Cardiac muscle cell (in vitro differentiated cells and primary cell): ENCODE measurements around the gene VSIG10. TPM values are rescaled to one million over a fixed set of nuclear protein-coding genes. Genes with fewer than 3 reads are reported as not detected.

Experiments
- DNase-seq, 2 donors: peaks; one replicate each; pipeline versions ENCODE4 v3.0.0 to v3.0.0-alpha.2; 2010 to 2017; ENCODE audit warnings: low read depth in 1 of 2, low spot score in 1 of 2
- H3K27ac ChIP-seq: fragments of 200-600 bp; sonication (generic); 2 replicates; pipeline ENCODE4 v1.5.1; 2016
- H3K27me3 ChIP-seq: fragments of 200-600 bp; sonication (generic); 2 replicates; pipeline ENCODE4 v1.6.0; 2016; ENCODE audit warnings: control low read depth
- H3K36me3 ChIP-seq: fragments of 200-600 bp; sonication (generic); 2 replicates; pipeline ENCODE4 v1.5.1; 2016; ENCODE audit warnings: control low read depth
- H3K4me1 ChIP-seq: fragments of 200-600 bp; sonication (generic); 2 replicates; pipeline ENCODE4 v1.8.1; 2017; ENCODE audit warnings: low read depth, mild to moderate bottlenecking, mixed run types
- H3K4me3 ChIP-seq: fragments of 200-600 bp; sonication (generic); 2 replicates; pipeline ENCODE4 v1.5.1; 2016; ENCODE audit warnings: mild to moderate bottlenecking
- H3K9me3 ChIP-seq: fragments of 200-600 bp; sonication (generic); 2 replicates; pipeline ENCODE4 v1.5.1; 2017; ENCODE audit warnings: low read depth, mild to moderate bottlenecking, control low read depth
- polyA plus RNA-seq: library from polyadenylated mRNA; unstranded; fragments of >200 nt; fragmentation: Nextera tagmentation; extraction: Ambion mirVana; gene quantifications from 2 replicates; pipeline ENCODE4 v1.2.1, GENCODE V29; 2016
- total RNA-seq: library from RNA; depleted of rRNA; stranded (reverse); fragments of >200 nt; gene quantifications from 2 replicates; pipeline ENCODE4 v1.2.3, GENCODE V29; 2016
- TF ChIP-seq, protein P1 (sequence below): IDR thresholded peaks from 2 replicates; pipeline ENCODE4 v1.5.1; 2012; ENCODE audit warnings: low read depth, mild to moderate bottlenecking, low read length

Gene VSIG10
- total and polyA plus RNA-seq, 2 experiments from 2014 or later: 7.2 to 10.9 TPM

DNA sequence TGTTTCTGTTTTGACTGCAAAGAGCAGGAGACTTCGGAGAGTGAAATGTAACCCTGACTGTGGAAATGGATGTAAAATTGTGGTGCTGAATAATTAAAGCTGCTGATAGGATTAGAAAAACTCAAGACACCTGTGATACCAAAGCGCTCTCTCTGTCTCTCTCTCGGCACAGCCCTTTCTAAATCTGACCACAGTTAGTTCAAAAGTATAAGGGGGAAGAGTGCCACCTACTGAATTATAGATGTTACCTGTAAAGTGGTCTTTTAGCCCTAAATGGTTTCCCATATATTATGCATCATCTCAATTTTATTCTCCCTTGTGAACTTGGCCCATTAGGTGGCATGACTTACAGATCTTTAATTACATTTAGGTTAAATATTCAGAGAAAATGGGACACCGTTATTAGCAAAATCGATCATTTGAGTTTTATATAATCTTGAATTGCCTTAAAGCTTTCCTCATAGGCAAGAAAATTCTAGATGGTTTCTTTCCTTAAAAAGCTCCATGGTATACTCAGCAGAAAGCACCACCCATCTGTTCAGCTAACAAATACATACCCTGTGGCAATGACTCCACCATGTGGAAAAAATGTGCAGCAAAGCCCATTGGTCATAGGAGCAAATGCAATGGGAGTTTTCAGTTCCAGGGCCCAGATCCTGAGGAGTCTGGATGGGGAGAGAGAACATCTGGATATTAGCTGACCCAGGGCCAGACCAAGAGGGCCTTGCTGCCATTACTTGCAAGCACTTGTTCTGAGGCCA, 69.2 kb downstream of the VSIG10 start:
- H3K36me3 ChIP-seq: peaks cover 55% of the 10 kb centered on the region
- TF ChIP-seq, protein P1, sequence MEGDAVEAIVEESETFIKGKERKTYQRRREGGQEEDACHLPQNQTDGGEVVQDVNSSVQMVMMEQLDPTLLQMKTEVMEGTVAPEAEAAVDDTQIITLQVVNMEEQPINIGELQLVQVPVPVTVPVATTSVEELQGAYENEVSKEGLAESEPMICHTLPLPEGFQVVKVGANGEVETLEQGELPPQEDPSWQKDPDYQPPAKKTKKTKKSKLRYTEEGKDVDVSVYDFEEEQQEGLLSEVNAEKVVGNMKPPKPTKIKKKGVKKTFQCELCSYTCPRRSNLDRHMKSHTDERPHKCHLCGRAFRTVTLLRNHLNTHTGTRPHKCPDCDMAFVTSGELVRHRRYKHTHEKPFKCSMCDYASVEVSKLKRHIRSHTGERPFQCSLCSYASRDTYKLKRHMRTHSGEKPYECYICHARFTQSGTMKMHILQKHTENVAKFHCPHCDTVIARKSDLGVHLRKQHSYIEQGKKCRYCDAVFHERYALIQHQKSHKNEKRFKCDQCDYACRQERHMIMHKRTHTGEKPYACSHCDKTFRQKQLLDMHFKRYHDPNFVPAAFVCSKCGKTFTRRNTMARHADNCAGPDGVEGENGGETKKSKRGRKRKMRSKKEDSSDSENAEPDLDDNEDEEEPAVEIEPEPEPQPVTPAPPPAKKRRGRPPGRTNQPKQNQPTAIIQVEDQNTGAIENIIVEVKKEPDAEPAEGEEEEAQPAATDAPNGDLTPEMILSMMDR: peak; percentile 46
- H3K27ac ChIP-seq: no peak overlapping the region
- H3K4me3 ChIP-seq: no peak overlapping the region
- peak; percentile 44 to 58 for DNase-seq
- no peaks in the 10 kb centered on the region for H3K4me1 ChIP-seq
- H3K27me3 ChIP-seq: no peaks in the 10 kb centered on the region
- no peaks in the 10 kb centered on the region for H3K9me3 ChIP-seq

DNA sequence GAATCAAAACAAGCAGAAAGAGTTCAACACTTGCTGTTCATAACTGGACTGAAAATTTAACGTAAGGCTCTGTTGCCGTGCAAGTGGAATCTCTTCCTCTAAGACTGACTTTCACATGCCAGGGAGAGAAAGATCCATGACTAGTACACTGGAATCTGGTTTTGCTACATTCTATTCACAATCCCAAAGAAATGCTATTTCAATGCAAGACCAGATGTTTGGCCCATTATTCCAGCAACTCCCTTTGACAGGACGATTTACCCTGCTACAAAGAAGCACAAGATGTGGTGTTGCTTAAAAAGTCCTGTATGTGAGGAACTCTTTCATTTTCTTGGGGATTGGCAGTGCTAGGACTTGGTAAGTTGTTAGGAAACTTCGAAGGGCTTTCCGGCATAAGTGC, 69.9 kb downstream of the VSIG10 start:
- Histone ChIP-seq H3K4me1 (no peaks in the 10 kb centered on the region), H3K27me3 (no peaks in the 10 kb centered on the region), H3K9me3 (no peaks in the 10 kb centered on the region), H3K4me3 (no peak overlapping the region), H3K27ac (no peak overlapping the region), H3K36me3 (peaks cover 50% of the 10 kb centered on the region)
- no peak for DNase-seq
- TF ChIP-seq, protein P1: no peak

DNA sequence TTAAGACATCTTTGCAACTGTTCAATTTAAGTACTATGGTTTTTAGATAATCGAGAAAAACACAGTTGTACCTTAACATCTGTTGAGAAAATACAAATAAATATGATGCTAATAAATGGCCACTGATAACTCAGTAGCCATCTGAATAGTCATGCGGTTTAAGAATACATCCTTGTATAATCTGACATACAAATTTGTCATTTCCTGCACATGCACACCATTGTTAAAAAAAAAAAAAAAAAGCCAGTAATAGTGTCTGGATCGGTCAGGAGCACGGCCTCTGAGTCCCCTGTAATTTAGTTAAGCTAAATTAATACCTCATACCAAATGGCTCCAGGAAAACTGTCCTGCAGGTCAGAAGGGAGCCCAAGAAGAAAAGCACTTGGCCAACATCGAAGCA, 70.5 kb downstream of the VSIG10 start:
- TF ChIP-seq, protein P1: no peak
- Histone ChIP-seq H3K36me3 (peaks cover 49% of the 10 kb centered on the region), H3K27ac (no peak overlapping the region), H3K27me3 (no peaks in the 10 kb centered on the region), H3K9me3 (no peaks in the 10 kb centered on the region), H3K4me1 (no peaks in the 10 kb centered on the region), H3K4me3 (no peak overlapping the region)
- DNase-seq: no peak

DNA sequence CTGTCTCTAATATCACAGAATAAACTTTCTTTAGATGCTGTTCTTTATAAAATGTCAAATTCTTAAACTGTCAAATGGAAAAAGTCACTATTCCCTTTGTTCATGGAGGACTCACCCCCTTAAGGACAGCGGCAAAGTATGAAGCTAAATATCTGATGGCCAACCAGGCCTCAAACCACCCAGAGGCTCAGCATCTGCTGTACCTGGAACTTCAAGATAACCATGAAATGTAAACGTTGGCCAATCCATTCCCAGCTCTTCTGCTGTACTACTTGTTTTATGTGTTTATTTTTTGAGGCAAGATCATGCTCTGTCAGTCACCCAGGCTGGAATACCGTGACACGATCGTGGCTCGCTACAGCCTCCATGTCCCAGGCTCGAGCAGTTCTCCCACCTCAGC, 71.6 kb downstream of the VSIG10 start:
- Histone ChIP-seq H3K9me3 (no peaks in the 10 kb centered on the region), H3K36me3 (peaks cover 44% of the 10 kb centered on the region), H3K4me1 (no peaks in the 10 kb centered on the region), H3K27ac (no peak overlapping the region), H3K27me3 (no peaks in the 10 kb centered on the region), H3K4me3 (no peak overlapping the region)
- TF ChIP-seq, protein P1: no peak
- DNase-seq: no peak

DNA sequence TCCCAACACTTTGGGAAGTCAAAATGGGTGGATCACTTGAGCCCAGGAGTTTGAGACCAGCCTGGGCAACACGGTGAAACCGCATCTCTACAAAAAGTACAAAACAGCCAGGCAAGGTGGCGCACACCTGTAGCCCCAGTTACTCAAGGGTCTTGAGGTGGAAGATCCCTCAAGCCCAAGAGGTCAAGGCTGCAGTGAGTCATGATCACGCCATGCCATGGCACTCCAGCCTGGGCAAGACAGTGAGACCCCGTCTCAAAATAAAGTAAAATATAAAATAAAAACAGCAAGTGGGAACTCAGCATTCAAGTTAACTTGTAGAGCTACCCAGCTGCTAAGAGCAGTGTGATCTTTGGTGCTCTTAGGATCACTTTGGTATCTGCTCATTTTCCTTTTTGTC, 74.6 kb downstream of the VSIG10 start:
- Histone ChIP-seq H3K27ac (no peak overlapping the region), H3K4me1 (no peaks in the 10 kb centered on the region), H3K36me3 (peaks cover 43% of the 10 kb centered on the region), H3K9me3 (no peaks in the 10 kb centered on the region), H3K4me3 (no peak overlapping the region), H3K27me3 (no peaks in the 10 kb centered on the region)
- TF ChIP-seq, protein P1: no peak
- no peak for DNase-seq
